Progenitor cell of endocrine pancreas (in vitro differentiated cells): ENCODE results near the gene LPP. TPM values are rescaled to one million over a fixed set of nuclear protein-coding genes. Genes with fewer than 3 reads are reported as not detected.

ENCODE experiments used
- DNase-seq: peaks from one replicate; pipeline ENCODE4 v3.0.0; 2021; ENCODE audit warnings: low spot score; ENCODE audit not compliant: unreplicated experiment
- H3K27ac Mint-ChIP-seq: 2 replicates; pipeline ENCODE4 v1.8.0; 2021; ENCODE audit warnings: mild to moderate bottlenecking, moderate library complexity, mixed read lengths
- H3K27me3 Mint-ChIP-seq: 2 replicates; pipeline ENCODE4 v1.8.0; 2021; ENCODE audit warnings: mixed read lengths
- H3K36me3 Mint-ChIP-seq: 2 replicates; pipeline ENCODE4 v1.8.0; 2022; ENCODE audit warnings: mixed read lengths; ENCODE audit not compliant: insufficient read depth
- H3K4me1 Mint-ChIP-seq: 2 replicates; pipeline ENCODE4 v1.8.0; 2021; ENCODE audit warnings: low read depth, mixed read lengths
- H3K4me3 Mint-ChIP-seq: 2 replicates; pipeline ENCODE4 v1.8.0; 2021; ENCODE audit warnings: low read depth, mild to moderate bottlenecking, moderate library complexity, mixed read lengths
- H3K9me3 Mint-ChIP-seq: 2 replicates; pipeline ENCODE4 v1.8.0; 2021; ENCODE audit warnings: low read depth, mixed read lengths
- CTCF ChIP-seq: fragments of 200-600 bp; sonication (generic); IDR thresholded peaks from one replicate; pipeline ENCODE4 v1.5.0; 2021; ENCODE audit warnings: antibody characterized with exemption, mild to moderate bottlenecking; ENCODE audit not compliant: unreplicated experiment
- total RNA-seq: library from RNA; stranded (reverse); gene quantifications from 2 replicates; pipeline ENCODE4 v1.2.1, GENCODE V29; 2021

The LPP gene
- total RNA-seq, 1 donor from 2014 or later = 131 TPM

DNA sequence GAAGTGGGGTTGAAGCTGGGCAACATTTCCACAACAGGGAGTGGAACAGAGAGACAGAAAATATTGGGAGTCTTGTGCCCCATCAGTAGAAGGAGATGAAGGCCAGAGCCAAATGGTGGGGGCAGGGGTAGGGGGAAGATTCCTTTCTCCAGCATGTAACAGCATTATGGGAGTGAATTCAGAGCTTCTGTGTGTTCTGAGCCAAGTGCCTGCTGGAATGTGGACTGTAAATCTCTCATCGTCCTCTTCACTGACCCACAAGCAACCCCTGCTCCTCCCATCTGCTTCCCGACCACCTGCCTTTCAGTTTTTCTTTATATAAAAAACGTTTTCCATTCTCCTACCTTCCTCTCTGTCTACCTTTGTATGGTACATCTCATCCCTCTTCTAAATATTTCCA, 673.6 kb downstream of the LPP start:
- peaks cover 6% of the 10 kb centered on the region for H3K4me1 Mint-ChIP-seq
- DNase-seq = no peak
- no peak overlapping the region for H3K27ac Mint-ChIP-seq
- no peaks in the 10 kb centered on the region for H3K9me3 Mint-ChIP-seq
- no peak for TF ChIP-seq CTCF
- no peaks in the 10 kb centered on the region for H3K27me3 Mint-ChIP-seq
- no peak overlapping the region for H3K4me3 Mint-ChIP-seq
- H3K36me3 Mint-ChIP-seq = no peaks in the 10 kb centered on the region

GRCh38 chr3:188829130-188829529, 675.2 kb downstream of the LPP start:
- DNase-seq = no peak
- H3K36me3 Mint-ChIP-seq = no peaks in the 10 kb centered on the region
- H3K27ac Mint-ChIP-seq = no peak overlapping the region
- H3K4me1 Mint-ChIP-seq = peaks cover 6% of the 10 kb centered on the region
- no peaks in the 10 kb centered on the region for H3K27me3 Mint-ChIP-seq
- no peak overlapping the region for H3K4me3 Mint-ChIP-seq
- no peaks in the 10 kb centered on the region for H3K9me3 Mint-ChIP-seq
- TF ChIP-seq CTCF = no peak

- no peak for DNase-seq
- H3K27me3 Mint-ChIP-seq = no peaks in the 10 kb centered on the region
- no peaks in the 10 kb centered on the region for H3K36me3 Mint-ChIP-seq
- no peak for TF ChIP-seq CTCF
- peaks cover 6% of the 10 kb centered on the region for H3K4me1 Mint-ChIP-seq
- H3K4me3 Mint-ChIP-seq = no peak overlapping the region
- no peak overlapping the region for H3K27ac Mint-ChIP-seq
- H3K9me3 Mint-ChIP-seq = no peaks in the 10 kb centered on the region
Measured at GRCh38 chr3:188829576-188829975, 675.6 kb downstream of the LPP start.

- Mint-ChIP-seq H3K4me1 (peaks cover 6% of the 10 kb centered on the region), H3K27ac (no peak overlapping the region), H3K4me3 (no peak overlapping the region), H3K9me3 (no peaks in the 10 kb centered on the region), H3K27me3 (no peaks in the 10 kb centered on the region), H3K36me3 (no peaks in the 10 kb centered on the region)
- DNase-seq = no peak
- no peak for TF ChIP-seq CTCF
Measured at GRCh38 chr3:188830893-188831292, 676.9 kb downstream of the LPP start.

DNA sequence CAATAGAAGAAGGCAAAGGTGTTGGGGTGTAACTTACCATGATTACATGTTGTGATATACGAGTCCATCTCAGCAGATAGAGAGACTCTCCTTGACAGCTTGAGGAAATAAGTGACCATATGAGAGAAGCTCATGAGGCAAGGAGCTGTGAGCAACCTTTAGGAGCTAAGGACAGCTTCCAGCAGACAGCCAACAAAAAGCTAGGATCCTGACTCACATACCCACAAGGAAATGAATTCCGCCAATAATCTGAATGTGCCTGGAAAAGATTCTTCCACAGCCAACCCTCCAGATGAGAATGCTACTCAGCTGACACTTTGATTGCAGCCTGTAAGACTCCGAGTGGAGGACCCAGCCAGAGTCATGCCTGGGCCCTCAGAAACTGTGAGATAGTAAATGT, 678.2 kb downstream of the LPP start:
- no peaks in the 10 kb centered on the region for H3K36me3 Mint-ChIP-seq
- no peak for TF ChIP-seq CTCF
- H3K4me1 Mint-ChIP-seq = peaks cover 6% of the 10 kb centered on the region
- H3K27me3 Mint-ChIP-seq = no peaks in the 10 kb centered on the region
- H3K27ac Mint-ChIP-seq = peak overlapping the region; percentile 2
- no peak for DNase-seq
- no peak overlapping the region for H3K4me3 Mint-ChIP-seq
- H3K9me3 Mint-ChIP-seq = no peaks in the 10 kb centered on the region
